HG03060 (cell line): ENCODE measurements around the gene ADD1.

Experiments
- ATAC-seq: cut with Tn5 transposase; IDR thresholded peaks from one replicate; pipeline ENCODE4 v1.9.1; 2021; ENCODE audit warnings: low read depth, moderate number of reproducible peaks; ENCODE audit not compliant: unreplicated experiment

ADD1 gene

GRCh38 chr4:2820216-2820982 is 23.2 kb upstream of the ADD1 start:
- ATAC-seq = no peak

GRCh38 chr4:2822461-2823300 is 21.0 kb upstream of the ADD1 start:
- ATAC-seq = no peak

- ATAC-seq = no peak
Observed at GRCh38 chr4:2823301-2823670, 20.4 kb upstream of the ADD1 start.

- ATAC-seq = no peak
Observed at GRCh38 chr4:2823671-2824328, 19.8 kb upstream of the ADD1 start.

- ATAC-seq = no peak
Observed at GRCh38 chr4:2824329-2824835, 19.3 kb upstream of the ADD1 start.

GRCh38 chr4:2824836-2825381 is 18.7 kb upstream of the ADD1 start:
- ATAC-seq = no peak

GRCh38 chr4:2825740-2826139 is 17.9 kb upstream of the ADD1 start:
- ATAC-seq = no peak

- no peak for ATAC-seq
Observed at GRCh38 chr4:2827071-2827873, 16.4 kb upstream of the ADD1 start.

- ATAC-seq = no peak
Observed at GRCh38 chr4:2827874-2828751, 15.5 kb upstream of the ADD1 start.

- no peak for ATAC-seq
Observed at GRCh38 chr4:2828758-2829181, 14.9 kb upstream of the ADD1 start.

GRCh38 chr4:2829321-2829932 is 14.2 kb upstream of the ADD1 start:
- no peak for ATAC-seq

GRCh38 chr4:2829933-2830451 is 13.7 kb upstream of the ADD1 start:
- ATAC-seq = no peak

GRCh38 chr4:2830632-2831610 is 12.7 kb upstream of the ADD1 start:
- ATAC-seq = no peak

GRCh38 chr4:2831611-2832308 is 11.9 kb upstream of the ADD1 start:
- ATAC-seq = no peak

GRCh38 chr4:2832309-2832980 is 11.2 kb upstream of the ADD1 start:
- peak; percentile 57 for ATAC-seq
